Activated T-helper 1 cell treated with anti-CD3 and anti-CD28 coated beads, Interleukin-2, amount 50 U/mL, for 16 hours (primary cell): ENCODE results near the gene GRK5.

Source experiments
- DNase-seq, 2 donors: peaks; one replicate each; pipeline ENCODE4 v3.0.0-alpha.2; 2020; ENCODE audit warnings: low read depth in 1 of 2, low spot score in 1 of 2

The GRK5 gene

GRCh38 chr10:119398996-119399395 is 191.6 kb downstream of the GRK5 start:
- DNase-seq, result no peak

DNA sequence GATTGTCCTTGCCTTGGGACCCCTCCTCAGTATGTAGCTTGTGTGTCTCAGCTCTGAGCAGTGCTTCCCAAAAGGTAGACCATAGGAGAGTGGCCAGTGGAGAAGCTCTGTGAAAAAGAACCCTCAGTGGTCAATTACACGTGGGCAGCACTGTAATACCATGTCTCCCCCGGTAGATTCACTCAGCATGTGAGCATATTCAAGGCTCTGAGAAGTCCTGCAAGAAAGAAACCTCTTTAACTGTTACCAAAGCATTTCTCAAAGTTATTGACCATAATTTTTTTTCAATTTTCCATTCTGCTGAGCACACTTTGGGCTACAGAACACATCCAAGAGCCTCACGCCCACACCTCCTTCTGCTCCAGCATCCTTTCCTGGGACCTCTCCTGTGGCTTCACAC is 192.1 kb downstream of the GRK5 start:
- no peak for DNase-seq

DNA sequence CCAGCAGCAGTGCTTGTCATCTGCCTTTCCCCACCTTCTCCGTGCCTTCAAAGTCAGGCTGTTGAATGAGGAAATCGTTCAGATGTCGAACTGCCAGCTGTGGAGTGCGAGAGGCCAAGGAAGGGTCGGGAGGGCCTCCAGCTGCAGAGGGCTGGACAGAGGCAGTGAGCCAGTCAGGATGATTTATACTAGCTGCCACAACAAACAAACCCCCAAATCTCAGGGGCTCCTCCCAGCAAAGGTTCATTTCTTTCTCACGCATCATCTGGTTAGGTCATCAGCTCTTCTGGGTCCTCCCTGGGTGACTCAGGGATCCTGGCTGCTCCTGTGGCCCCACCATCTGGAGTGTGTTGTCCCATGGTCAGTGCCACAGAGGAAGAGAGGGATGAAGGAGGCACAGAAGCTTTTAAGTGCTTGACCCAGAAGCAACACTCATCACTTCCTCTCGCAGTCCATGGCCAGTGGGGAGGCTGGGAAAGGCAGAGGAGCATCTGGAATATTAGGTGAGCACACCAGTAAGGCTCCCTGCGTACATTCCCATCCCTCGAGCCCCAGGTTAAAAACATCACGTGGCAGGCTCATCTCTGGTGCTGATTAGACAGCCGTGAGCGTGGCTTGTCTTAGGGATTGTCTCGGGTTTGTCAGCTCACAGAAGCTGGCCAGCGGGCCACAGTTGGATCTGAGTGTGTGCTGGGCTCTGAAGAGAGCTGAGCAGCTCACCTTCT is 194.5 kb downstream of the GRK5 start:
- no peak for DNase-seq

DNA sequence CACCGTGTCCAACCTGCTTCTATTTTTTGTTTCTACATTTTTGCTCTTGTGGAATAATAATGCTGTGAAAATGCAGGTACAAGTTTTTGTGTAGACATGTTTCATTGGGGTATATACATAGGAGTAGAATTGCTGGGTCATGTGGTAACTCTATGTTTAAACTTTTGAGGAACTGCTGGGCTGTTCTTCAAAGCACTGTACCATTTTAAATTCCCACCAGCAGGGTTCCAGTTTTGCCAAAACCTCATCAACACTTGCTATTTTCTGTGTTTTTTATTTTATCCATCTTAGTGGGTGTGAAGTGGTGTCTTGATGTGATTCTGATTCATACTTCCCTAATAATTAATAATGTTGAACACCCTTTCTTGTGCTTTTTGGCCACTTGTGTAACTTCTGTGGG is 196.6 kb downstream of the GRK5 start:
- DNase-seq, result no peak

GRCh38 chr10:119404719-119405519 is 197.5 kb downstream of the GRK5 start:
- no peak for DNase-seq

GRCh38 chr10:119405520-119405807 is 198.1 kb downstream of the GRK5 start:
- no peak for DNase-seq

- no peak for DNase-seq
Observed at GRCh38 chr10:119406137-119406536, 198.8 kb downstream of the GRK5 start.

DNA sequence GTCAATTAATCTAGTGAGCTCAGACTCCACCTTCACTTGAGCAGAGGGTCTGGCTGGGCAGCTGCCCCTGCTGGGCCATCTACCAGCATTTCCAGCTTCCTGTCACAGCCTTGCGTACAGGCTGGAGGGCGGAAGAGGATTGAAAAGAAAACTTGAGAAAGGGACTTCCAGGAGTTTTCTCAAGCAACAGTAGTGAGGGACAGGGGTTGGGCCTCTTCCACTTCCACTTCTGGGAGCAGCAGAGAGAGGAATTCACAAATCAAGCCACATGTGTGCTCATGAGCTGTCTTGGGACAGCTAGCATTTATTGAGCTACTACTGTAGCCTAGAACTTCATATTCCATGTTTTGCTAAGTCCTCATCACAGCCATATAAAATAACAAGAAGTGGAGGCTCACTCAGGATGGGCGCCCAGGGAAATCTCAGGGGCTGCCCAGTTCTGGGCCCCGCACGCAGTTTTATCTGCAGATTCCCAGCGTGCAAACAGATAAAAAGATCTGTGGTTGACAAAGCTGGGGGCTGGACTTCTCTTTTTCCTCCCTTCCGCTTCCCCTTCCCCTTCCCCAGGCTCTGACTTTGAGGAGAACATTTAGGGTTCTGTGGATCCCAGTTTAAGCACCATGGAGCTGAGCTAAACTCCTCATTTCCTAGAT is 199.4 kb downstream of the GRK5 start:
- no peak for DNase-seq

- no peak for DNase-seq
Observed at GRCh38 chr10:119407254-119407777, 199.9 kb downstream of the GRK5 start.

DNA sequence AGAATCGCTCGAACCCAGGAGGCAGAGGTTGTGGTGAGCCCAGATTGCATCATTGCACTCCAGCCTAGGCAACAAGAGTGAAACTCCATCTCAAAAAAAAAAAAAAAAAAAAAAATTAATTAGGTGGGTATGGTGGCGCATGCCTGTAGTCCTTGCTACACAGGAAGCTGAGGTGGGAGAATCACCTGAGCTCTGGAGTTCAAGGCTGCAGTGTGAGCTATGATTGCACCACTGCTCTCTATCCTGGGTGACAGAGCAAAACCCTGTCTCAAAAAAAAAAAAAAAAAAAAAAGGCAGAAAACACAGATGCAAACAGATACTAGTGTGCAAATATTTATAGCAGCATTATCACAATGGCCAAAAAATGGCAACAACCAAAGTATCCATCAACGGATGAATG is 200.7 kb downstream of the GRK5 start:
- DNase-seq, result no peak

DNA sequence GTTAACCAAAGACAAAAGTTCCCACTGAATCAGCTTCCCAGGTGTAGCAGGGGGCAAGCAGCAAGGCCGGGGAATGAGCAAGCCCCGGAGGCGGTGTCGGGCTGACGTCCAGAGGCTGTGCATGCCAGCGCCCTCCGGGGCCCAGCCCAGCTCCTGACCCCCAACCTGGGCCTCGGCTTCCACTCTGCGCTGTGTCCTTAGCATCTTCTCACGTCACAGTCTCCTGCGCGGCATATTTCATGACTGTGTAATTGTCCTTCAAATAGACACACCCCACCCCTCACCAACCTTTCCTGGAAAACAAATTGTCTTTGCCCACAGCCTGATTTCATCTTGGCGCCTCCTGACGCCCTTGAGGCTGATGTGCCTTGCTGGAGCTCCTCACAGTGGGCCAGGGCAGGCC is 201.6 kb downstream of the GRK5 start:
- no peak for DNase-seq

- DNase-seq, result no peak
Observed at GRCh38 chr10:119409385-119409784, 202.0 kb downstream of the GRK5 start.

- DNase-seq, result no peak
Observed at GRCh38 chr10:119409906-119410305, 202.5 kb downstream of the GRK5 start.

DNA sequence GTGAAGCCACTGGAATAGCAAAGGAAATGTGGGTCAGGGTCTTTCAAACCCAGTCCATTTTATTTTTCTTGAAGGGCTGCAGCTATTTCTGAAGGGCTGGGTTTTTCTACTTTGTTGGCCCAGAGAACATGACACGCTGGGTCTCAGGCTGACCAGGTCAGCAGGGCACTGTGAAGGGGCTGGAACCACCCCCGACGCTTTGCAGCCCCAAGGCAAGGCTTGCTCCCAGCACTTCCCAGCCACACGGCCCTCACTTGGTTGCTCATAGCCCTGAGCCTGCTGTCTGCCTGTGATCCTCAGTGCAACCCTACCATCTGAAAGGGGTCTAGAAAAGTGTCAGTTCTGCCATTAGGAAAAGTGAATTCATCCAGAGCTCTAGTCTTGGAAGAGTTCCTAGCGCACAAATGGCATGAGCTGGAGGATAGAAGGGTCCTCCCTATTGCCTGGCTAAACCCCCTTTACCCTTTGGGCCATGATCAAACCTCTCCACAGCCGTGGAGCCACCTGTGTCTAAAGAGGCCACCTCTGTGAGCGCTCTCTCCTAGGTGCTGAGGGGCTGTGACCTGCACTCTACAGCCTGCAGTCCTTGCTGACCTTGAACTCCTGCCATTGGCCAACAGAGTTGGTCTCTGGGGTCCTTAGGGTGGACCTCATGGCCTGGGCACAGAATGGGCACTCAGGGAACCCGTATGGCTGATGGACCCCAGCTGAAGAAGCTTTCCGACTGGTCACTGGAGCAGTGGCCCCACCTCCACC is 203.2 kb downstream of the GRK5 start:
- no peak for DNase-seq

DNA sequence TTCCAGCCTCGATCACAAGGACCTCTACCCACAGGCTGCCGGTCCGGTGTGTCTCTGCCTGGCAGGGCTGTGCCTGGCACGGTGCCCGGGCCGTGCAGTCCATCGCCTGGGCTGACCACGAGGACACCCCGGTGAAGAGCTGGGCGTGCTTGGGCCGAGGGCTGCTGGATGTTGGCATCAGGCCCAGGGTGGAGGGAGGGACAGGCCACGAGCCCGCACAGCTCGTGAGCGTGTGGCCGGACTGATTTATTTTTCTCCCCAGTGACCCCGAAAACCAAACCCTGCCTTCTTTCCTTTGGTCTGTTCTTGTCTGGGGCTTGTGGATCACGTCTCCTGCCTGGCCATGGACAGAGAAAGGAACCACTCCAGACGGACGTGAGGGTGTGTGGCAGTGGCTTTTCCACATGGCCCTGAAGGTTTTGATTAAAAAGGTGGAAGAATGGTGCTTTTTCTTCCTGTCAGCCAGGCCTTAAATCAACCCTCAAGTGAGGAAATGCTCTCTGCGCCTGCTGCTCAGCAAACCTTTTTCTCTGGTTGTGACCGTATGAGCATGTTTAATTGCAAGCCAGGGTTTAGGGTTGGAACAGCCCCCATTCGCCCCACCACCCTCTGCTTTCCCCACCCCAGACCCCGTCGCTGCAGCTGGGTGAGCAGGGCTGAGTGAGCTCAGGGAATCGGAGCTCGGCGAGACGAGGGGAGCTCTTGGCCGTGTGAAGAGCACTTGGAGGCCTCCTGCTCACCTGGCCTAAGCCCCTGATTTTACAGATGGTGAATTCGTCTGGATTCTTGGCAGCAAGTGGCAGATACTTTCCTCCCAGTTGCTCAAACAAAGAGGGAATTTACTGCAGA is 205.1 kb downstream of the GRK5 start:
- no peak for DNase-seq

- no peak for DNase-seq
Observed at GRCh38 chr10:119413093-119413453, 205.7 kb downstream of the GRK5 start.

DNA sequence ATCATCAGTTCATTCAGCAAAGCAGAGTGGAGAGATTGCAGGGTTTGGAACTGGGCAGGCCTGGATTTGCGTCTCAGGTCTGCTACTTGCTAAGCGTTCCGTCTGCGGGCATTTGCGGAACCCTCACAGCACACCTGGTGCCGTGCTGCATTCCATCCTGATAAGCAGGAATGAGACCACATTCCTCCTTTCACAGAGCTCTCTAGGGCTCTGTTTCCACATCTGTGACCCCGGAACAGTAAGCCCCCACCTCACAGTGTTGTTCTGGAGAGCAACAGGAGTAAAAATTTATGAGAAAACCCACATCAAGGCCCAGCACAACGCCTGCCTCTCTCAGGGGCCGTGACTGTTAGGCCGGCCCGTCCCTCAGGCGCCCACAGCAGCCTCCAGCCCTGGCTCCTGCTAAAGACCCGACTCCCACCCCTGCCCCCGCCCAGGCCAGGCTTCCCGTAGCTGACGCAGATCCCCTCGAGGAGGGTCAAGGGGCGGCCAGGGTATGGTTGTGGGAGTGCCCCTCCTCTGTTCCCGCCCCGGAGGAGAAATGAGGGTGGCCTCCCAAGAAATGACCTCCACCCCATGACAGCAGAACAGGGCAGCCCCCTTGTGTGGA is 206.2 kb downstream of the GRK5 start:
- DNase-seq, result no peak

GRCh38 chr10:119414081-119414611 is 206.8 kb downstream of the GRK5 start:
- no peak for DNase-seq

DNA sequence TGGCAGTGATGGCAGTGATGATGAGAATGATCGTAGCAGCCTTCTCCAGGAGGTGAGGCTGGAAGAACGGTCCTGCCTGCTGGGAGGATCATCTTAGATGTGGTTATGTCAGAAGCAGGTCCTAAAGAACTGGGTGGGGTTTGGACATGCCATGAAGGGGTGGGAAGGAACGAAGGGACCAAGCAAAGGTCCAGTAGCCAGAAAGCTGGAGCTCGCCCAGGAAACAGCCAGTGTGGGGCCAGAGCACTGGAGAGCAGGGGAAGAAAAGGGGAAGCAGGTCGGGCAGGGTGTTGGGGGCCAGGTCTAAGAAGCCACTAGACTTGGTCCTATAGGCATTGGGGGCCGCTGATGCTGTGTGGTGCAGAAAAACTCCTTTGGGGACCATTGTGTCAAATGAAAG is 207.8 kb downstream of the GRK5 start:
- no peak for DNase-seq
